HepG2 (cell line): ENCODE results near the gene AKNA. TPM values are rescaled to one million over a fixed set of nuclear protein-coding genes. Genes with fewer than 3 reads are reported as not detected.

ENCODE experiments used
- ATF2 ChIP-seq: sonication (generic); formaldehyde crosslinking; IDR thresholded peaks from 2 replicates; pipeline ENCODE4 v1.4.0; 2020; ENCODE audit warnings: missing genetic modification reagents
- BCL6 ChIP-seq: IDR thresholded peaks from 2 replicates; pipeline ENCODE4 v1.6.1; 2016; ENCODE audit warnings: missing genetic modification reagents, missing compliant biosample characterization
- FOXK2 ChIP-seq: fragments of 450-650 bp; IDR thresholded peaks from 2 replicates; pipeline ENCODE4 v1.6.1; 2016
- FOXP1 ChIP-seq, 2 experiments: fragments of 450-650 bp in 1 of 2; IDR thresholded peaks; 2 replicates each; pipeline ENCODE4 v1.6.1; 2017 to 2018; ENCODE audit warnings: antibody characterized with exemption in 1 of 2
- HOXA5 ChIP-seq: sonication (generic); formaldehyde crosslinking; IDR thresholded peaks from 2 replicates; pipeline ENCODE4 v1.4.0; 2020; ENCODE audit warnings: missing genetic modification reagents
- IRF2 ChIP-seq: IDR thresholded peaks from 2 replicates; pipeline ENCODE4 v1.6.1; 2018; ENCODE audit warnings: missing genetic modification reagents, missing compliant biosample characterization
- MNT ChIP-seq: fragments of 450-650 bp; IDR thresholded peaks from 2 replicates; pipeline ENCODE4 v1.6.1; 2016
- PCBP1 ChIP-seq: fragments of 200-400 bp; formaldehyde crosslinking; IDR thresholded peaks from 2 replicates; pipeline ENCODE4 v1.6.1; 2017; ENCODE audit warnings: mild to moderate bottlenecking, low read depth, low read length, borderline replicate concordance
- TCF7L2 ChIP-seq: IDR thresholded peaks from 2 replicates; pipeline ENCODE4 v1.6.1; 2011; ENCODE audit warnings: mild to moderate bottlenecking, low read depth, low read length, moderate library complexity
- TOE1 ChIP-seq: sonication (generic); formaldehyde crosslinking; IDR thresholded peaks from 2 replicates; pipeline ENCODE4 v1.4.0; 2020; ENCODE audit warnings: mild to moderate bottlenecking, missing genetic modification reagents
- XRCC5 ChIP-seq: fragments of 200-400 bp; formaldehyde crosslinking; optimal IDR thresholded peaks from 2 replicates; pipeline ENCODE3; 2017; ENCODE audit warnings: mild to moderate bottlenecking, low read length
- ZMYM3 ChIP-seq: sonication (generic); formaldehyde crosslinking; IDR thresholded peaks from 2 replicates; pipeline ENCODE4 v1.5.1; 2020; ENCODE audit warnings: mild to moderate bottlenecking, missing genetic modification reagents
- ZNF20 ChIP-seq: sonication (generic); formaldehyde crosslinking; IDR thresholded peaks from 2 replicates; pipeline ENCODE4 v1.4.0; 2020; ENCODE audit warnings: mild to moderate bottlenecking, moderate library complexity, missing genetic modification reagents
- ZNF205 ChIP-seq: IDR thresholded peaks from 2 replicates; pipeline ENCODE4 v1.6.1; 2018; ENCODE audit warnings: missing biosample characterization, missing genetic modification reagents
- ZNF512B ChIP-seq: sonication (generic); formaldehyde crosslinking; IDR thresholded peaks from 2 replicates; pipeline ENCODE4 v1.5.1; 2020; ENCODE audit warnings: missing genetic modification reagents, mild to moderate bottlenecking, borderline replicate concordance
- ZNF567 ChIP-seq: sonication (generic); formaldehyde crosslinking; IDR thresholded peaks from 2 replicates; pipeline ENCODE4 v1.8.1; 2023; ENCODE audit warnings: mild to moderate bottlenecking, missing genetic modification reagents, borderline replicate concordance
- ZNF629 ChIP-seq: sonication (generic); formaldehyde crosslinking; conservative IDR thresholded peaks from 2 replicates; pipeline ENCODE4 v1.5.0; 2020; ENCODE audit warnings: missing genetic modification reagents
- ZNF816 ChIP-seq: sonication (generic); formaldehyde crosslinking; IDR thresholded peaks from 2 replicates; pipeline ENCODE4 v1.8.0; 2022; ENCODE audit warnings: missing genetic modification reagents, mild to moderate bottlenecking, borderline replicate concordance
- polyA plus RNA-seq, 8 experiments: library from polyadenylated mRNA; depleted of rRNA in 3 of 8; stranded (reverse) in 7 of 8; unstranded in 1 of 8; fragments of >200 nt; fragmentation: Illumina TruSeq in 4 of 8; extraction: Trizol in 4 of 8; gene quantifications; 2 replicates each; pipeline versions ENCODE4 v1.2.1 to v1.2.3, GENCODE V29; 2011 to 2016; ENCODE audit warnings: low read depth in 4 of 8, missing spikeins in 1 of 8, mixed read lengths in 1 of 8; ENCODE audit not compliant: insufficient read depth in 1 of 8
- total RNA-seq, 5 experiments: library from RNA; depleted of rRNA; stranded (reverse); fragments of >200 nt; fragmentation: Illumina TruSeq; extraction: Trizol; gene quantifications; 2 replicates each; pipeline ENCODE4 v1.2.3, GENCODE V29; 2016; ENCODE audit warnings: low read depth in 1 of 5

AKNA gene
- total and polyA plus RNA-seq, 2 of the 13 experiments (the other 11 are each of a cell fraction or from before 2014, with no cell fraction given): 3.0 to 3.1 TPM

GRCh38 chr9:114339130-114339908 is 48.5 kb downstream of the AKNA start (continued):
- TF ChIP-seq ZNF205 (CRISPR knock-in tag) (no peak), ZNF20 (no peak), PCBP1 (no peak), IRF2 (CRISPR knock-in tag) (0 out of 2 replicates have a peak, but pooled peaks have one; percentile 23), ZNF816 (CRISPR knock-in tag) (no peak), HOXA5 (CRISPR knock-in tag) (no peak), TOE1 (no peak), XRCC5 (peak; percentile 79), ATF2 (CRISPR knock-in tag) (0 out of 2 replicates have a peak, but pooled peaks have one; percentile 27), FOXP1 (IDR thresholded peaks at IDR 0.05) (no peak), FOXP1 (CRISPR knock-in tag; IDR thresholded peaks at IDR 0.05) (no peak), MNT (no peak), ZMYM3 (CRISPR knock-in tag) (peak; percentile 72), TCF7L2 (no peak), ZNF567 (CRISPR knock-in tag) (no peak), ZNF629 (CRISPR knock-in tag) (peak; percentile 91), FOXK2 (no peak), ZNF512B (no peak), BCL6 (CRISPR knock-in tag) (0 out of 2 replicates have a peak, but pooled peaks have one; percentile 14)
